ENCODE results near the gene PTPRD.
"Not testable (repeated sequence)": the region's sequence is repeated elsewhere in the genome, so short reads cannot be mapped to it uniquely, and the experiment has no call there.

PTPRD gene

GRCh38 chr9:9041756-9042155 lies 1571.0 kb downstream of the PTPRD start:
- Mint-ChIP-seq H3K4me3 (no peak overlapping the region), H3K27me3 (no peaks in the 10 kb centered on the region), H3K36me3 (ENCODE audit: low read depth) (no peaks in the 10 kb centered on the region)

GRCh38 chr9:9033022-9033421 lies 1579.8 kb downstream of the PTPRD start:
- no peaks in the 10 kb centered on the region for H3K4me1 Mint-ChIP-seq (ENCODE audit: low read depth)
- peaks cover 6% of the 10 kb centered on the region for H3K9me3 Mint-ChIP-seq
- H3K36me3 Mint-ChIP-seq (ENCODE audit: low read depth): no peaks in the 10 kb centered on the region
- peaks cover 2% of the 10 kb centered on the region for H3K27me3 Mint-ChIP-seq
- no peak overlapping the region for H3K4me3 Mint-ChIP-seq
- H3K27ac Mint-ChIP-seq: no peak overlapping the region
- no peak for DNase-seq

More at GRCh38 chr9:9041756-9042155, 1571.0 kb downstream of the PTPRD start:
- Mint-ChIP-seq H3K27ac (no peak overlapping the region), H3K9me3 (no peaks in the 10 kb centered on the region), H3K4me1 (ENCODE audit: low read depth) (no peaks in the 10 kb centered on the region)
- no peak for DNase-seq

- H3K27ac Mint-ChIP-seq: no peak overlapping the region
- H3K27me3 Mint-ChIP-seq: no peaks in the 10 kb centered on the region
- no peaks in the 10 kb centered on the region for H3K9me3 Mint-ChIP-seq
- no peak for DNase-seq
- no peak overlapping the region for H3K4me3 Mint-ChIP-seq
- H3K4me1 Mint-ChIP-seq (ENCODE audit: low read depth): no peaks in the 10 kb centered on the region
- H3K36me3 Mint-ChIP-seq (ENCODE audit: low read depth): no peaks in the 10 kb centered on the region
These were observed 1596.2 kb downstream of the PTPRD start for GRCh38 chr9:9016597-9016996.

GRCh38 chr9:9004810-9005209 lies 1608.0 kb downstream of the PTPRD start:
- H3K36me3 Mint-ChIP-seq (ENCODE audit: low read depth): no peaks in the 10 kb centered on the region
- no peak overlapping the region for H3K4me3 Mint-ChIP-seq
- H3K27me3 Mint-ChIP-seq: no peaks in the 10 kb centered on the region
- no peaks in the 10 kb centered on the region for H3K4me1 Mint-ChIP-seq (ENCODE audit: low read depth)
- DNase-seq: no peak
- H3K9me3 Mint-ChIP-seq: peaks cover 2% of the 10 kb centered on the region
- H3K27ac Mint-ChIP-seq: no peak overlapping the region

GRCh38 chr9:9002826-9003583 lies 1609.8 kb downstream of the PTPRD start:
- DNase-seq: no peak
- H3K36me3 Mint-ChIP-seq (ENCODE audit: low read depth): no peaks in the 10 kb centered on the region
- H3K4me1 Mint-ChIP-seq (ENCODE audit: low read depth): no peaks in the 10 kb centered on the region
- H3K27ac Mint-ChIP-seq: no peak overlapping the region
- H3K4me3 Mint-ChIP-seq: no peak overlapping the region
- H3K9me3 Mint-ChIP-seq: peaks cover 2% of the 10 kb centered on the region
- H3K27me3 Mint-ChIP-seq: no peaks in the 10 kb centered on the region

GRCh38 chr9:8980496-8981013 lies 1632.2 kb downstream of the PTPRD start:
- no peaks in the 10 kb centered on the region for H3K27me3 Mint-ChIP-seq
- H3K27ac Mint-ChIP-seq: no peak overlapping the region
- no peaks in the 10 kb centered on the region for H3K4me1 Mint-ChIP-seq (ENCODE audit: low read depth)
- no peaks in the 10 kb centered on the region for H3K9me3 Mint-ChIP-seq
- no peaks in the 10 kb centered on the region for H3K36me3 Mint-ChIP-seq (ENCODE audit: low read depth)
- DNase-seq: no peak
- H3K4me3 Mint-ChIP-seq: no peak overlapping the region

GRCh38 chr9:8978334-8978733 lies 1634.5 kb downstream of the PTPRD start:
- DNase-seq: no peak
- H3K27ac Mint-ChIP-seq: no peak overlapping the region
- no peaks in the 10 kb centered on the region for H3K4me1 Mint-ChIP-seq (ENCODE audit: low read depth)
- H3K36me3 Mint-ChIP-seq (ENCODE audit: low read depth): no peaks in the 10 kb centered on the region
- no peak overlapping the region for H3K4me3 Mint-ChIP-seq
- no peaks in the 10 kb centered on the region for H3K27me3 Mint-ChIP-seq
- peaks cover 2% of the 10 kb centered on the region for H3K9me3 Mint-ChIP-seq

GRCh38 chr9:8968350-8968749 lies 1644.5 kb downstream of the PTPRD start:
- not testable (repeated sequence) for DNase-seq; H3K27ac Mint-ChIP-seq; H3K36me3 Mint-ChIP-seq (ENCODE audit: low read depth); H3K27me3 Mint-ChIP-seq; H3K4me1 Mint-ChIP-seq (ENCODE audit: low read depth); H3K4me3 Mint-ChIP-seq
- H3K9me3 Mint-ChIP-seq: peaks cover 14% of the 10 kb centered on the region

GRCh38 chr9:8963885-8964284 lies 1648.9 kb downstream of the PTPRD start:
- DNase-seq: no peak
- Mint-ChIP-seq H3K27ac (no peak overlapping the region), H3K27me3 (no peaks in the 10 kb centered on the region), H3K9me3 (peaks cover 14% of the 10 kb centered on the region), H3K4me1 (ENCODE audit: low read depth) (no peaks in the 10 kb centered on the region), H3K4me3 (no peak overlapping the region), H3K36me3 (ENCODE audit: low read depth) (no peaks in the 10 kb centered on the region)

- Mint-ChIP-seq H3K27ac (no peak overlapping the region), H3K9me3 (peaks cover 10% of the 10 kb centered on the region), H3K4me3 (no peak overlapping the region), H3K4me1 (ENCODE audit: low read depth) (no peaks in the 10 kb centered on the region), H3K27me3 (no peaks in the 10 kb centered on the region), H3K36me3 (ENCODE audit: low read depth) (no peaks in the 10 kb centered on the region)
- DNase-seq: no peak
These were observed 1650.7 kb downstream of the PTPRD start for GRCh38 chr9:8962084-8962483.

GRCh38 chr9:8961186-8961851 lies 1651.5 kb downstream of the PTPRD start:
- Mint-ChIP-seq H3K27me3 (no peaks in the 10 kb centered on the region), H3K36me3 (ENCODE audit: low read depth) (no peaks in the 10 kb centered on the region), H3K4me1 (ENCODE audit: low read depth) (no peaks in the 10 kb centered on the region), H3K9me3 (peaks cover 6% of the 10 kb centered on the region), H3K4me3 (no peak overlapping the region), H3K27ac (no peak overlapping the region)
- DNase-seq: no peak

GRCh38 chr9:8960254-8960653 lies 1652.5 kb downstream of the PTPRD start:
- Mint-ChIP-seq H3K27ac (no peak overlapping the region), H3K36me3 (ENCODE audit: low read depth) (no peaks in the 10 kb centered on the region), H3K27me3 (no peaks in the 10 kb centered on the region), H3K9me3 (no peaks in the 10 kb centered on the region), H3K4me3 (no peak overlapping the region), H3K4me1 (ENCODE audit: low read depth) (no peaks in the 10 kb centered on the region)
- DNase-seq: no peak

- Mint-ChIP-seq H3K27me3 (no peaks in the 10 kb centered on the region), H3K36me3 (ENCODE audit: low read depth) (no peaks in the 10 kb centered on the region), H3K9me3 (no peaks in the 10 kb centered on the region), H3K4me3 (no peak overlapping the region), H3K4me1 (ENCODE audit: low read depth) (no peaks in the 10 kb centered on the region), H3K27ac (no peak overlapping the region)
- no peak for DNase-seq
These were observed 1654.4 kb downstream of the PTPRD start for GRCh38 chr9:8958358-8958757.

GRCh38 chr9:8955315-8955714 lies 1657.5 kb downstream of the PTPRD start:
- no peaks in the 10 kb centered on the region for H3K36me3 Mint-ChIP-seq (ENCODE audit: low read depth)
- no peaks in the 10 kb centered on the region for H3K27me3 Mint-ChIP-seq
- no peak overlapping the region for H3K4me3 Mint-ChIP-seq
- no peak for DNase-seq
- no peaks in the 10 kb centered on the region for H3K9me3 Mint-ChIP-seq
- H3K27ac Mint-ChIP-seq: no peak overlapping the region
- H3K4me1 Mint-ChIP-seq (ENCODE audit: low read depth): no peaks in the 10 kb centered on the region

- Mint-ChIP-seq H3K36me3 (ENCODE audit: low read depth) (no peaks in the 10 kb centered on the region), H3K4me1 (ENCODE audit: low read depth) (no peaks in the 10 kb centered on the region), H3K4me3 (no peak overlapping the region), H3K27me3 (no peaks in the 10 kb centered on the region), H3K27ac (no peak overlapping the region), H3K9me3 (peaks cover 3% of the 10 kb centered on the region)
- no peak for DNase-seq
These were observed 1666.3 kb downstream of the PTPRD start for GRCh38 chr9:8946461-8946860.

All from activated T-cell treated with anti-CD3 and anti-CD28 coated beads, Interleukin-2, amount 50 U/mL, for 24 hours (primary cell).